T-cell (primary cell): ENCODE measurements around the gene CCDC7. TPM values are rescaled to one million over a fixed set of nuclear protein-coding genes. Genes with fewer than 3 reads are reported as not detected.
"Not testable (repeated sequence)": the region's sequence is repeated elsewhere in the genome, so short reads cannot be mapped to it uniquely, and the experiment has no call there.

Source experiments
- ATAC-seq, 4 experiments: fragments of 200-7000 bp in 3 of 4; fragments of 150-1000 bp in 1 of 4; cut with Tn5 transposase; replicated peaks in 1 of 4; 1 replicate in 3 of 4; 2 replicates in 1 of 4; pipeline ENCODE4 v1.10.0; 2021; ENCODE audit warnings: moderate library complexity in 3 of 4, mild to moderate bottlenecking in 2 of 4, moderate number of reproducible peaks in 1 of 4
- CTCF ChIA-PET, 2 donors: fragments of 300-600 bp; sonication (Branson Sonifier 250); formaldehyde crosslinking; loops; one replicate each; lab custom pipeline; 2022; ENCODE audit warnings: antibody characterized with exemption in 2 of 2; lab: Charles Lee
- POLR2A ChIA-PET, 2 donors: fragments of 300-600 bp; sonication (Branson Sonifier 250); formaldehyde crosslinking; loops; one replicate each; lab custom pipeline; 2022; ENCODE audit warnings: antibody characterized with exemption in 2 of 2; lab: Charles Lee
- DNase-seq, 35 experiments: peaks; one replicate each; pipeline versions ENCODE4 v3.0.0 to v3.0.0-alpha.2; 2013 to 2023
- H3K27ac ChIP-seq: one replicate; pipeline ENCODE4 v1.5.1; 2013; ENCODE audit warnings: low read length
- H3K27me3 ChIP-seq, 2 experiments: replicated peaks in 1 of 2; 1 replicate in 1 of 2; 2 replicates in 1 of 2; pipeline versions ENCODE4 v1.6.1 to v1.7.0; 2013; ENCODE audit warnings: low read length in 1 of 2, mixed read lengths in 1 of 2; ENCODE audit not compliant: control insufficient read depth in 2 of 2, insufficient read depth in 2 of 2; ENCODE audit errors: extremely low read depth in 1 of 2
- H3K36me3 ChIP-seq, 2 donors: 1 replicate in 1 of 2; 2 replicates in 1 of 2; pipeline versions ENCODE4 v1.6.1 to v1.7.0; 2013; ENCODE audit warnings: low read length in 1 of 2; ENCODE audit not compliant: control insufficient read depth in 2 of 2, insufficient read depth in 1 of 2; ENCODE audit errors: extremely low read depth in 1 of 2
- H3K4me1 ChIP-seq, 2 experiments: 1 replicate in 1 of 2; 2 replicates in 1 of 2; pipeline versions ENCODE4 v1.6.1 to v1.7.0; 2013; ENCODE audit warnings: low read length in 2 of 2, mixed read lengths in 1 of 2; ENCODE audit not compliant: insufficient read depth in 2 of 2, control insufficient read depth in 1 of 2; ENCODE audit errors: extremely low read depth in 1 of 2
- H3K4me3 ChIP-seq, 2 donors: 1 replicate in 1 of 2; 2 replicates in 1 of 2; pipeline versions ENCODE4 v1.5.1 to v1.7.0; 2013; ENCODE audit warnings: mild to moderate bottlenecking in 2 of 2, low read length in 1 of 2, moderate library complexity in 1 of 2; ENCODE audit not compliant: control insufficient read depth in 1 of 2; ENCODE audit errors: extremely low read depth in 1 of 2
- H3K9me3 ChIP-seq: 2 replicates; pipeline ENCODE4 v1.7.0; 2013
- H3K27ac Mint-ChIP-seq, 2 donors: one replicate each; pipeline ENCODE4 v1.8.0; 2020 to 2021; ENCODE audit warnings: mild to moderate bottlenecking in 2 of 2, mixed read lengths in 2 of 2
- H3K27me3 Mint-ChIP-seq, 2 donors: one replicate each; pipeline ENCODE4 v1.8.0; 2021 to 2022; ENCODE audit warnings: mixed read lengths in 2 of 2
- H3K36me3 Mint-ChIP-seq: one replicate; pipeline ENCODE4 v1.8.0; 2021; ENCODE audit warnings: mixed read lengths
- H3K4me1 Mint-ChIP-seq, 3 donors: one replicate each; pipeline ENCODE4 v1.8.0; 2020 to 2022; ENCODE audit warnings: mixed read lengths in 3 of 3, mild to moderate bottlenecking in 1 of 3
- H3K4me3 Mint-ChIP-seq, 3 donors: one replicate each; pipeline ENCODE4 v1.8.0; 2020 to 2022; ENCODE audit warnings: mild to moderate bottlenecking in 3 of 3, mixed read lengths in 3 of 3, moderate library complexity in 3 of 3
- H3K9me3 Mint-ChIP-seq, 3 donors: one replicate each; pipeline ENCODE4 v1.8.0; 2020 to 2022; ENCODE audit warnings: mixed read lengths in 3 of 3
- WGBS: methylation state at CpG from one replicate; pipeline ENCODE4 v1.1.5; 2013; ENCODE audit warnings: missing lambda C conversion rate; ENCODE audit not compliant: insufficient coverage; 5-methylcytosine and 5-hydroxymethylcytosine counted together
- total RNA-seq, 35 experiments: library from RNA in 6 of 35; stranded (reverse) in 6 of 35; fragments of 120-200 nt in 1 of 35; gene quantifications; one replicate each; pipeline versions ENCODE4 v1.2.1 to v1.2.4 and lab custom pipeline; 2013 to 2026

CCDC7 gene
- total RNA-seq, 5 donors from 2014 or later (not counting 1 experiment from before 2014, with no cell fraction given), result 48.1 to 74.6 (median 62.1) TPM

DNA sequence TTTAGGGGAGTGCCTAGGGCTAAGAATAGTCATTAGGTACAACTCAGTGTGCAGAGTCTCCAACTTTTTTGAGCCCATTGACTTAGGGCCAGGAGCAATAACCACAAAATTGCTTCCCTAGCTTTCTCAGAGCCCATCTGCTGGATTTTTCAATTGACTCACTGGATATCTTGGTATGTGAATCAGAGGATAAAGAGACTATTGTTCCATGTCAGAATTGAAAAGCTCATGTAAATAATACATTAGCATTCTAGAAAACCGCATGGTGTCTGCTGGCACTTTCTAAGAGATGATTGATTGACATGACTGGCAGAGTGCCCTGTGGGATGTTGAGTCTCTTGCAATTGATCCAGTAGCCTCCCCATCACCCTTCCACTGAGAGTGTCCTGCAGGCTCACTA, 246.2 kb downstream of the CCDC7 start:
- DNase-seq, result no peak
- Histone ChIP-seq H3K9me3 (no peaks in the 10 kb centered on the region), H3K36me3 (peaks cover 2 to 19% of the 10 kb centered on the region in 2 donors), H3K27ac (no peak overlapping the region), H3K4me3 (no peak overlapping the region), H3K27me3 (no peaks in the 10 kb centered on the region), H3K4me1 (no peaks in the 10 kb centered on the region)
- WGBS, result no CpG with 5 or more reads among the region's 1 CpG
- ATAC-seq, result no peak
- peaks cover 65% of the 10 kb centered on the region for H3K36me3 Mint-ChIP-seq
- H3K27ac Mint-ChIP-seq, result no peak overlapping the region
- H3K4me3 Mint-ChIP-seq, result no peak overlapping the region
- POLR2A ChIA-PET, result no interaction called here
- H3K4me1 Mint-ChIP-seq, result no peaks in the 10 kb centered on the region
- H3K9me3 Mint-ChIP-seq, result peaks cover 0 to 6% (median 6%) of the 10 kb centered on the region in 3 donors
- no peaks in the 10 kb centered on the region for H3K27me3 Mint-ChIP-seq
- CTCF ChIA-PET, result no interaction called here

DNA sequence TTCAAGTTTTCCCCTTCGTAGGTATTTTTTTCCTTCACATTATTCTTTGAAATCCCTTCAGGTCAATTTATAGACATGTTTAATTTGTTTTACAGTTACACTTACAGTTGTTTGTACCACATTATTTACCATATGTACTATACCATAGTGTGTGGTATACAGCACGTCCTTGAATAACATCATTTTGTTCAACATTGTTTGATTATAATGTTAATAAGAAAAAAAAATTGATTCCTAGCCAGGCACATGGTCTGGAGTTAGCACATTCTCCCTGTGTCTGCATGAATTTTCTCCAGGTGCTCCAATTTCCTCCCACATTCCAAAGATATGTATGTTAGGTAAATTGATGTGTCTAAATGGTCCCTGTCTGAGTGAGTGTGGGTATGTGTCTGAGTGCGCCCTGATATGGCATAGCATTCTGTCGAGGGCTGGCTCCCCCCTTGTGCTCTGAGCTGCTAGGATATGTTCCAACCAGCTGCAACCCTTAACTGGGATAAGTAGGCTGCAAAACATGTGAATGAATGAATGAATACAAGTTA, 247.6 kb downstream of the CCDC7 start:
- Histone ChIP-seq H3K27me3 (no peaks in the 10 kb centered on the region), H3K4me3 (no peak overlapping the region), H3K9me3 (no peaks in the 10 kb centered on the region), H3K4me1 (no peaks in the 10 kb centered on the region), H3K36me3 (peaks cover 2 to 14% of the 10 kb centered on the region in 2 donors), H3K27ac (no peak overlapping the region)
- ChIA-PET CTCF (no interaction called here), POLR2A (no interaction called here)
- H3K27me3 Mint-ChIP-seq, result no peaks in the 10 kb centered on the region
- no CpG with 5 or more reads among the region's 4 CpGs for WGBS
- H3K27ac Mint-ChIP-seq, result no peak overlapping the region
- no peak overlapping the region for H3K4me3 Mint-ChIP-seq
- H3K9me3 Mint-ChIP-seq, result peaks cover 4 to 13% (median 10%) of the 10 kb centered on the region in 3 donors
- no peaks in the 10 kb centered on the region for H3K4me1 Mint-ChIP-seq
- ATAC-seq (no peak), DNase-seq (no peak)
- peaks cover 65% of the 10 kb centered on the region for H3K36me3 Mint-ChIP-seq

DNA sequence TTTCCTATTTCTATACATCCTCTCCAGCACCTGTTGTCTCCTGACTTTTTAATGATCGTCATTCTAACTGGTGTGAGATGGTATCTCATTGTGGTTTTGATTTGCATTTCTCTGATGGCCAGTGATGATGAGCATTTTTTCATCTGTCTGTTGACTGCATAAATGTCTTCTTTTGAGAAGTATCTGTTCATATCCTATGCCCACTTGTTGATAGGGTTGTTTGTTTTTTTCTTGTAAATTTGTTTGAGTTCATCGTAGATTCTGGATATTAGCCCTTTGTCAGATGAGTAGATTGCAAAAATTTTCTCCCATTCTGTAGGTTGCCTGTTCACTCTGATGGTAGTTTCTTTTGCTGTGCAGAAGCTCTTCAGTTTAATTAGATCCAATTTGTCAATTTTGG, 253.7 kb downstream of the CCDC7 start:
- H3K27me3 ChIP-seq, POLR2A ChIA-PET, H3K9me3 ChIP-seq, CTCF ChIA-PET, H3K27ac Mint-ChIP-seq, H3K4me1 ChIP-seq, H3K36me3 ChIP-seq, DNase-seq, H3K4me3 ChIP-seq, H3K4me1 Mint-ChIP-seq, H3K4me3 Mint-ChIP-seq, H3K27me3 Mint-ChIP-seq, H3K27ac ChIP-seq, ATAC-seq: not testable (repeated sequence)
- peaks cover 23 to 36% (median 25%) of the 10 kb centered on the region in 3 donors for H3K9me3 Mint-ChIP-seq
- no CpG with 5 or more reads among the region's 2 CpGs for WGBS
- H3K36me3 Mint-ChIP-seq, result peaks cover 78% of the 10 kb centered on the region

DNA sequence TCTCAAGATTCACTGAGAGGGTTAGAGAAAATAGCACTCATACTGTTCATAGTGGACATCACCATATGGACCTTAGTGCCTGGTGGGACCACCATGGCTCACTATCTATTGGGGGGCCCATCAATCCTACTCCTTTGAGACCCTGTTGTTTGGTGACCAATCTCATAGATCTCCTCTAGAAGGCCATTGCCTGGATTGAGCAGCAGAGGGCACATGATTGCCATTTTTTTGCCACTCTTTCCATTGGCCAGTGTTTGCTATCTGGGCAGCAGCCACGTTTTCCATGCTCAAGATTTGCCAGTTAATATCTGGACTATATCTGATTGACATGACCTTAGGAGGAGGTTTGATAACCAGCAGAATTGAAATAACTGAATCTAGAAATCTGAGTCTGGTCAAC, 267.6 kb downstream of the CCDC7 start:
- H3K27me3 ChIP-seq, result no peaks in the 10 kb centered on the region
- H3K27ac ChIP-seq, result no peak overlapping the region
- Mint-ChIP-seq H3K4me1 (no peaks in the 10 kb centered on the region), H3K27me3 (no peaks in the 10 kb centered on the region), H3K9me3 (peaks cover 33 to 46% (median 38%) of the 10 kb centered on the region in 3 donors), H3K36me3 (peaks cover 41% of the 10 kb centered on the region), H3K4me3 (no peak overlapping the region), H3K27ac (no peak overlapping the region)
- ChIA-PET POLR2A (no interaction called here), CTCF (no interaction called here)
- WGBS, result no CpG with 5 or more reads among the region's 1 CpG
- H3K9me3 ChIP-seq, result no peaks in the 10 kb centered on the region
- ATAC-seq (no peak), DNase-seq (no peak)
- H3K36me3 ChIP-seq, result no peaks in the 10 kb centered on the region
- H3K4me1 ChIP-seq, result no peaks in the 10 kb centered on the region
- no peak overlapping the region for H3K4me3 ChIP-seq

DNA sequence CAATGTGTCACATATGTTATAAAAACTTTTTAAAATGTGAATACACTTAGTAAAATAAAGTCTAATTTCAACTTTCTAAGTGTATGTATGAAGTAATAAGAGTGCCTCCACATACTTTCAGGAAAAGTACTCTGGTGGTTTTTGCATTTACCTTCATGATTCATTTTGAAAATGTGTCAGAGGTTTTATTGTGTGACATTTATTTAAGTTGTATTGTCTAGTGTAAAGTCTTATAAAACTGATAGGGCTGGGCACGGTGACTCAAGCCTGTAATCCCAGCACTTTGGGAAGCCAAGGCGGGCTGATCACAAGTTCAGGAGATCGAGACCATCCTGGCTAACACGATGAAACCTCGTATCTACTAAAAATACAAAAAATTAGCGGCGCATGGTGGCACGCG, 285.6 kb downstream of the CCDC7 start:
- no peaks in the 10 kb centered on the region for H3K27me3 Mint-ChIP-seq
- H3K9me3 Mint-ChIP-seq, result peaks cover 0 to 3% (median under 1%) of the 10 kb centered on the region in 3 donors
- no peak overlapping the region for H3K27ac ChIP-seq
- H3K4me3 ChIP-seq, result no peak overlapping the region
- 91% methylated on average over 9 of the region's 9 CpGs for WGBS
- DNase-seq (no peak), ATAC-seq (no peak)
- no peaks in the 10 kb centered on the region for H3K4me1 Mint-ChIP-seq
- peaks cover 26% of the 10 kb centered on the region for H3K36me3 Mint-ChIP-seq
- H3K36me3 ChIP-seq, result peaks cover 0 to 3% of the 10 kb centered on the region in 2 donors
- no peak overlapping the region for H3K27ac Mint-ChIP-seq
- H3K4me3 Mint-ChIP-seq, result no peak overlapping the region
- no peaks in the 10 kb centered on the region for H3K9me3 ChIP-seq
- H3K4me1 ChIP-seq, result no peaks in the 10 kb centered on the region
- H3K27me3 ChIP-seq, result no peaks in the 10 kb centered on the region
- ChIA-PET CTCF (no interaction called here), POLR2A (no interaction called here)

DNA sequence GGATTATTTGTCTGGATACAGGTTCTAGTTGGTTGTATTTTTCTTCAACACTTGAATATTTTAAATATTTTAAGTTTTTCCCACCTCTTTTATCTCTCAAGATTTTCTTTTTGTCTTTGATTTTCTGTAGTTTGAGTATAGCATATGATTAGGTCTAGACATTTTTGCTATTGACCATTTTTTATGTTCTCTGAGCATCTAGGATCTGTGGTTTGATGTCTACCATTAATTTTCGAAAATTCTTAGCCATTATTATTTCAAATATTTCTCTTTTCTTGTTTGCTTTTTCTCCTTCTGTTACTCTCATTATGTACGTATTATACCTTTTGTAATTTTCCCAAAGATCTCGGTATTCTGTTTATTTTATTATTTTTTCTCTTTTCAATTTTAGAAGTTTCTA, 293.0 kb downstream of the CCDC7 start:
- H3K4me3 Mint-ChIP-seq, result no peak overlapping the region
- H3K4me3 ChIP-seq, result no peak overlapping the region
- ATAC-seq (no peak), DNase-seq (no peak)
- H3K27me3 Mint-ChIP-seq, result no peaks in the 10 kb centered on the region
- H3K36me3 Mint-ChIP-seq, result peaks cover 55% of the 10 kb centered on the region
- no peaks in the 10 kb centered on the region for H3K27me3 ChIP-seq
- no peak overlapping the region for H3K27ac Mint-ChIP-seq
- ChIA-PET CTCF (no interaction called here), POLR2A (interaction anchor here in 1 of 2 donors (0.6 kb wide), 1 partner anchor 171 kb away, joined by 10 read pairs; no protein-coding TSS in a partner anchor)
- H3K27ac ChIP-seq, result no peak overlapping the region
- H3K4me1 Mint-ChIP-seq, result no peaks in the 10 kb centered on the region
- H3K9me3 Mint-ChIP-seq, result peaks cover 4 to 22% (median 9%) of the 10 kb centered on the region in 3 donors
- no peaks in the 10 kb centered on the region for H3K9me3 ChIP-seq
- WGBS, result no CpG with 5 or more reads among the region's 3 CpGs
- H3K36me3 ChIP-seq, result no peaks in the 10 kb centered on the region
- H3K4me1 ChIP-seq, result no peaks in the 10 kb centered on the region

DNA sequence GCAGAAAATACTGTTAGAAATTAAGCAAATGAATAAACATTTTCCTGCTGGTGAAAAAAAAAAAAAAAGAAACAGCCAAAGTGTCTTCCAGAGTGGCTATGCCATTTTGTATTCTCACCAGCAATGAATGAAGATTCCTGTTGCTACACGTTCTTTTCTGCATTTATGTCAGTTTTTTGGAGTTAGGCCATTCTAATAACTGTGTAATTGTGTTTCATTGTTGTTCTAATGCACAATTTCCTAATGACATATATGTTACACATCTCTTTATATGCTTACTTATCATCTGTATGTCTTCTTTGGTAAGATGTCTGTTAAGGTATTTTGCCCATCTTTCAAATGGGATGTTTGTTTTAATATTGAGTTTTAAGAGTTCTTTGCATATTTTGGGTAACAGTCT, 298.4 kb downstream of the CCDC7 start:
- H3K27ac ChIP-seq, result no peak overlapping the region
- H3K4me3 ChIP-seq, result no peak overlapping the region
- no peaks in the 10 kb centered on the region for H3K4me1 ChIP-seq
- no CpG with 5 or more reads among the region's 1 CpG for WGBS
- no peak overlapping the region for H3K4me3 Mint-ChIP-seq
- no peak for DNase-seq
- no peaks in the 10 kb centered on the region for H3K27me3 Mint-ChIP-seq
- H3K4me1 Mint-ChIP-seq, result no peaks in the 10 kb centered on the region
- ATAC-seq, result no peak
- H3K36me3 Mint-ChIP-seq, result peaks cover 61% of the 10 kb centered on the region
- no peak overlapping the region for H3K27ac Mint-ChIP-seq
- no peaks in the 10 kb centered on the region for H3K9me3 ChIP-seq
- H3K9me3 Mint-ChIP-seq, result peaks cover 3 to 24% (median 4%) of the 10 kb centered on the region in 3 donors
- ChIA-PET POLR2A (no interaction called here), CTCF (no interaction called here)
- no peaks in the 10 kb centered on the region for H3K27me3 ChIP-seq
- peaks cover 0 to 13% of the 10 kb centered on the region in 2 donors for H3K36me3 ChIP-seq
